Natural killer cell (primary cell): ENCODE results near the gene NUDT15. TPM values are rescaled to one million over a fixed set of nuclear protein-coding genes. Genes with fewer than 3 reads are reported as not detected.
"Not testable (repeated sequence)": the region's sequence is repeated elsewhere in the genome, so short reads cannot be mapped to it uniquely, and the experiment has no call there.

Source experiments
- ATAC-seq, 3 donors: fragments of 150-1000 bp in 2 of 3; fragments of 200-7000 bp in 1 of 3; cut with Tn5 transposase; 1 replicate in 1 of 3; 2 replicates in 2 of 3; pipeline ENCODE4 v1.10.0; 2021; ENCODE audit warnings: mild to moderate bottlenecking in 2 of 3, moderate library complexity in 2 of 3
- DNase-seq, 2 donors: peaks; one replicate each; pipeline versions ENCODE4 v3.0.0 to v3.0.0-alpha.2; 2013 to 2021; ENCODE audit warnings: mixed read lengths in 1 of 2
- H3K27ac ChIP-seq: one replicate; pipeline ENCODE4 v1.5.1; 2013; ENCODE audit warnings: mild to moderate bottlenecking, low read length
- H3K27me3 ChIP-seq: one replicate; pipeline ENCODE4 v1.6.1; 2013; ENCODE audit warnings: low read length; ENCODE audit not compliant: control insufficient read depth, insufficient read depth
- H3K36me3 ChIP-seq: one replicate; pipeline ENCODE4 v1.6.1; 2013; ENCODE audit warnings: low read length; ENCODE audit not compliant: control insufficient read depth, insufficient read depth
- H3K4me1 ChIP-seq: one replicate; pipeline ENCODE4 v1.6.1; 2013; ENCODE audit warnings: low read length; ENCODE audit not compliant: control insufficient read depth, insufficient read depth
- H3K4me3 ChIP-seq: one replicate; pipeline ENCODE4 v1.5.1; 2013; ENCODE audit warnings: low read length
- H3K9me3 ChIP-seq: one replicate; pipeline ENCODE4 v1.6.1; 2013; ENCODE audit warnings: low read length; ENCODE audit not compliant: control insufficient read depth, insufficient read depth
- H3K27ac Mint-ChIP-seq, 2 donors: one replicate each; pipeline ENCODE4 v1.8.0; 2022; ENCODE audit warnings: mild to moderate bottlenecking in 2 of 2, mixed read lengths in 2 of 2, moderate library complexity in 1 of 2
- H3K27me3 Mint-ChIP-seq, 2 donors: one replicate each; pipeline ENCODE4 v1.8.0; 2022; ENCODE audit warnings: low read depth in 2 of 2, mixed read lengths in 2 of 2
- H3K36me3 Mint-ChIP-seq: one replicate; pipeline ENCODE4 v1.8.0; 2022; ENCODE audit warnings: mixed read lengths
- H3K4me1 Mint-ChIP-seq, 2 donors: one replicate each; pipeline ENCODE4 v1.8.0; 2022; ENCODE audit warnings: mixed read lengths in 2 of 2
- H3K4me3 Mint-ChIP-seq: one replicate; pipeline ENCODE4 v1.8.0; 2022; ENCODE audit warnings: mild to moderate bottlenecking, moderate library complexity, mixed read lengths
- H3K9me3 Mint-ChIP-seq, 2 donors: one replicate each; pipeline ENCODE4 v1.8.0; 2022; ENCODE audit warnings: mixed read lengths in 2 of 2
- WGBS: methylation state at CpG from one replicate; pipeline ENCODE4 v1.1.7; 2013; ENCODE audit warnings: missing lambda C conversion rate; ENCODE audit not compliant: insufficient coverage; 5-methylcytosine and 5-hydroxymethylcytosine counted together
- intact Hi-C: fragments of 100-400 bp; cut with micrococcal nuclease; formaldehyde crosslinking; loops from one replicate; pipeline ENCODE4 v1.14.2; 2022
- total RNA-seq, 4 donors: library from RNA; stranded (reverse); fragments of 120-200 nt in 1 of 4; gene quantifications; one replicate each; pipeline versions ENCODE4 v1.2.3 to v1.2.4, GENCODE V29; 2013 to 2022
- TF ChIP-seq, protein P1 (sequence below): fragments of 200-600 bp; IDR thresholded peaks from one replicate; pipeline ENCODE4 v1.8.0; 2022; ENCODE audit warnings: antibody characterized with exemption

The NUDT15 gene
- total RNA-seq, 3 donors from 2014 or later (not counting 1 experiment from before 2014, with no cell fraction given) = 6.4 to 7.5 (median 6.5) TPM

DNA sequence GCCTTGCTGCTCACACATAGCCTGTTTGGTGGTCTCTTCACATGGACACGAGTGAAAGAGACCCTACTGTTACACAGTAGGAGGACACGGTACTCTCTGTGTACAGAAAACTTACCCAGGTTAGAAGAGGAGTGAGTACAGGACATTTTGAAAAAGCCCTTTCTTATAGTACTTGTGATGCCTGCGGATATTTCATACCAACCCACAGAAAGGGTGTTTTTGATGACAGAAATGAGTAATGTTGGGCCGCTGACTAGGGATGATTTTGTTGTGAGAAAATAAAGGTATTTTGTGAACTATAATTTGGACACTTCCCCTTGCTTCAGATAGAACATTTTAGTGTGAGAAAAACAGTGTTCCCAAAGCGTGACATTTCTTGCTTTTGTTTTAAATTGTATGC, 18.2 kb downstream of the NUDT15 start:
- Mint-ChIP-seq H3K27ac (peak overlapping the region in 1 of 2 donors; percentile 25), H3K27me3 (no peaks in the 10 kb centered on the region), H3K4me3 (no peak overlapping the region), H3K4me1 (peaks cover 0 to 14% of the 10 kb centered on the region in 2 donors), H3K9me3 (no peaks in the 10 kb centered on the region), H3K36me3 (peaks cover 16% of the 10 kb centered on the region)
- Histone ChIP-seq H3K27ac (no peak overlapping the region), H3K4me1 (no peaks in the 10 kb centered on the region), H3K9me3 (no peaks in the 10 kb centered on the region), H3K27me3 (no peaks in the 10 kb centered on the region), H3K4me3 (no peak overlapping the region), H3K36me3 (peaks cover 16% of the 10 kb centered on the region)
- DNase-seq (no peak), ATAC-seq (no peak)
- TF ChIP-seq, protein P1, sequence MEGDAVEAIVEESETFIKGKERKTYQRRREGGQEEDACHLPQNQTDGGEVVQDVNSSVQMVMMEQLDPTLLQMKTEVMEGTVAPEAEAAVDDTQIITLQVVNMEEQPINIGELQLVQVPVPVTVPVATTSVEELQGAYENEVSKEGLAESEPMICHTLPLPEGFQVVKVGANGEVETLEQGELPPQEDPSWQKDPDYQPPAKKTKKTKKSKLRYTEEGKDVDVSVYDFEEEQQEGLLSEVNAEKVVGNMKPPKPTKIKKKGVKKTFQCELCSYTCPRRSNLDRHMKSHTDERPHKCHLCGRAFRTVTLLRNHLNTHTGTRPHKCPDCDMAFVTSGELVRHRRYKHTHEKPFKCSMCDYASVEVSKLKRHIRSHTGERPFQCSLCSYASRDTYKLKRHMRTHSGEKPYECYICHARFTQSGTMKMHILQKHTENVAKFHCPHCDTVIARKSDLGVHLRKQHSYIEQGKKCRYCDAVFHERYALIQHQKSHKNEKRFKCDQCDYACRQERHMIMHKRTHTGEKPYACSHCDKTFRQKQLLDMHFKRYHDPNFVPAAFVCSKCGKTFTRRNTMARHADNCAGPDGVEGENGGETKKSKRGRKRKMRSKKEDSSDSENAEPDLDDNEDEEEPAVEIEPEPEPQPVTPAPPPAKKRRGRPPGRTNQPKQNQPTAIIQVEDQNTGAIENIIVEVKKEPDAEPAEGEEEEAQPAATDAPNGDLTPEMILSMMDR = no peak
- 92% methylated on average over 3 of the region's 5 CpGs for WGBS
- intact Hi-C loops = no loop called here

DNA sequence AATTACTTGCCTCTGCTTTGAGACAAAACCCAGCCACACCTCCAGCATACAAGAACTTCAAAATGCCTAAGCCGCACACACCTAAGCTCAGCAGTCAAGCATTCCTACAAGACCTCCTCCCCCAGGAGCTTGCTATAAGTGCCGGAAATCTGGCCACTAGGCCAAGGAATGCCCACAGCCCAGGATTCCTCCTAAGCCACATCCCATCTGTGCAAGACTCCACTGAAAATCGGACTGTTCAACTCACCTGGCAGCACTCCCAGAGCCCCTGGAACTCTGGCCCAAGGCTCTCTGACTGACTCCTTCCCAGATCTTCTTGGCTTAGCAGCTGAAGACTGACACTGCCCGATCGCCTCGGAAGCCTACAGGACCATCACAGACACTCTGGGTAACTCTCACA, 21.0 kb downstream of the NUDT15 start:
- not testable (repeated sequence) for ATAC-seq

DNA sequence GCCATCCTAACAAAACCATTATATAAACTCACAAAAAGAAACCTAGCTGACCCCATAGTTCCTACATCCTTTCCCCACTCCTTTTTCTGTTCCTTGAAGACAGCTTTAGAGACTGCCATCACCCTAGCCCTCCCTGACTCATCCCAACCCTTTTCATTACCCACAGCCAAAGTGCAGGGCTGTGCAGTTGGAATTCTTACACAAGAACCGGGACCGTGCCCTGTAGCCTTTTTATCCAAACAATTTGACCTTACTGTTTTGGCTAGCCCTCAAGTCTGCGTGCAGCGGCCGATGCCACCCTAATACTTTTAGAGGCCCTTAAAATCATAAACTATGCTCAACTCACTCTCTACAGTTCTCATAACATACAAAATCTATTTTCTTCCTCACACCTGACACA, 22.4 kb downstream of the NUDT15 start:
- H3K4me3 Mint-ChIP-seq, H3K9me3 Mint-ChIP-seq, H3K4me3 ChIP-seq, H3K36me3 Mint-ChIP-seq, H3K36me3 ChIP-seq, H3K4me1 ChIP-seq, DNase-seq, H3K27me3 ChIP-seq, H3K9me3 ChIP-seq, H3K27ac ChIP-seq, intact Hi-C loops, H3K27me3 Mint-ChIP-seq, ATAC-seq: not testable (repeated sequence)
- 60% methylated on average over 5 of the region's 5 CpGs for WGBS
- H3K27ac Mint-ChIP-seq = peak overlapping the region in 1 of 2 donors; percentile 5
- peaks cover 5 to 18% of the 10 kb centered on the region in 2 donors for H3K4me1 Mint-ChIP-seq

More for the DNA sequence above, 21.0 kb downstream of the NUDT15 start:
- H3K4me3 ChIP-seq, H3K27me3 Mint-ChIP-seq, H3K36me3 ChIP-seq, H3K9me3 ChIP-seq, H3K27ac Mint-ChIP-seq, intact Hi-C loops, H3K4me1 ChIP-seq, H3K27me3 ChIP-seq, H3K9me3 Mint-ChIP-seq, H3K4me3 Mint-ChIP-seq, H3K36me3 Mint-ChIP-seq, DNase-seq, H3K27ac ChIP-seq: not testable (repeated sequence)
- 98% methylated on average over 3 of the region's 6 CpGs for WGBS
- H3K4me1 Mint-ChIP-seq = peaks cover 5 to 18% of the 10 kb centered on the region in 2 donors

DNA sequence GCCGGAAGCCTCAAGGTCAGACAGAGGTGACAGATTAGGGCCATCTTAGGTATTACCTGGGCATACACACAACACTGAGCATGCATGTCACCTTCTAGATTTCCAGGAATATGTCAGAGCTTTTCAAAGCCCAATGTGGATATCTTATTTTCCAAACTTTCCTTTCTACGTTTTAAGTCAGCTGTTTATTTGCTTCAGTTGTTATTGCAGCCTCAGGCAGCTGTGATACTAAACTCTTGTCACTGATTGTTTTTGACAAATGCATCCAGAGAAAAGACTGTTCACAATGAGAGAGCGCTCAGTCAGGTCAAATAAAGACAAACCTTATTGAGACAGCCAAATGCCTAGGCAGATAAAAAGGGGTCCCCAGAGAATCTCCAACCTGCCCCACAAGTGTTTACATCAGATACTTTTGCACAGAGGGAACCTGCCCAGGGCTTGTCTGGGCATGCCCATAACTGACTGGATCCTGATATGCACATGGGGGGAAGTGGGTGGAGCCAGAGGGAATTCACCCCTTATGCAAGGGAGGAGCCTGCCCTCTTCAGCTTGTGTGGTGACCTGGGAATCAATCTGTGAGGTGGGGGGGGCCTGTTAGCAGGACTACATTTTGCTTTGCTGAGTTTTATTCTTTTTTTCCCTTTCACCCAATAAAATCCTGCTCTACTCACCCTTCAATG, 28.9 kb downstream of the NUDT15 start:
- no peak overlapping the region for H3K27ac Mint-ChIP-seq
- H3K4me1 Mint-ChIP-seq = peaks cover 4 to 5% of the 10 kb centered on the region in 2 donors
- intact Hi-C loops = no loop called here
- H3K27me3 Mint-ChIP-seq = no peaks in the 10 kb centered on the region
- no peak overlapping the region for H3K27ac ChIP-seq
- no peaks in the 10 kb centered on the region for H3K27me3 ChIP-seq
- ATAC-seq = no peak
- WGBS = 95% methylated on average over 3 of the region's 3 CpGs
- H3K4me3 Mint-ChIP-seq = no peak overlapping the region
- TF ChIP-seq, protein P1 = no peak
- H3K4me1 ChIP-seq = no peaks in the 10 kb centered on the region
- peak in 1 of 2 donors; percentile 39 for DNase-seq
- H3K36me3 ChIP-seq = peaks cover 31% of the 10 kb centered on the region
- peaks cover 22% of the 10 kb centered on the region for H3K9me3 ChIP-seq
- peaks cover 0 to 16% of the 10 kb centered on the region in 2 donors for H3K9me3 Mint-ChIP-seq
- H3K36me3 Mint-ChIP-seq = peaks cover 39% of the 10 kb centered on the region
- no peak overlapping the region for H3K4me3 ChIP-seq
